HUDEP-2 (cell line): ENCODE measurements around the gene LRBA.
"Not testable (repeated sequence)": the region's sequence is repeated elsewhere in the genome, so short reads cannot be mapped to it uniquely, and the experiment has no call there.

ENCODE experiments used
- DNase-seq, 76 experiments: peaks; one replicate each; lab custom pipeline; 2025; ENCODE audit not compliant: unreplicated experiment in 76 of 76; lab: John Stamatoyannopoulos, UW

LRBA gene

GRCh38 chr4:150391052-150391451 lies 624.0 kb downstream of the LRBA start:
- DNase-seq: no peak

DNA sequence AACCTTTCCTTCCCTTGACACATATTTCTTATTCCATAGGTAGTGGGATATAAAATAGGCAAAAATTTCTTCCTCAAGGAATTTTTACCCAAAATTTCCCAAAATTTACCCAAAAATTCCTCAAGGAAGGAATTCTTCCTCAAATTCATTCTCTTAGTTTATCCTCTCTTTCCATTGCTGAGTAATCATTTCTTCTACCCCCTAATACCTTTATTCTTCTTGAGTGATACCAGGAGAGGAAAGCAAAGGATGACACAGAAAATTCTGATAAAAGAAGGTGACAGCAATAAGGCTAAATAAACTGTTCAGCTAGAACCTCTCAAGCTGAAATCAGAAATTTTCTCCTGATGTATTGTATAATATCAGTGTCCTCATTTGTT lies 624.6 kb downstream of the LRBA start:
- no peak for DNase-seq

GRCh38 chr4:150389896-150390530 lies 625.1 kb downstream of the LRBA start:
- peak in 3 of 76 experiments; percentile 2 to 10 (median 4) for DNase-seq

GRCh38 chr4:150387981-150388380 lies 627.1 kb downstream of the LRBA start:
- DNase-seq: peak in 11 of 76 experiments; percentile 2 to 37 (median 10)

GRCh38 chr4:150386415-150386814 lies 628.7 kb downstream of the LRBA start:
- DNase-seq: not testable (repeated sequence)

GRCh38 chr4:150385606-150386005 lies 629.5 kb downstream of the LRBA start:
- DNase-seq: peak in 12 of 76 experiments; percentile 1 to 28 (median 24)

- DNase-seq: no peak
Observed at GRCh38 chr4:150384249-150384648, 630.8 kb downstream of the LRBA start.

DNA sequence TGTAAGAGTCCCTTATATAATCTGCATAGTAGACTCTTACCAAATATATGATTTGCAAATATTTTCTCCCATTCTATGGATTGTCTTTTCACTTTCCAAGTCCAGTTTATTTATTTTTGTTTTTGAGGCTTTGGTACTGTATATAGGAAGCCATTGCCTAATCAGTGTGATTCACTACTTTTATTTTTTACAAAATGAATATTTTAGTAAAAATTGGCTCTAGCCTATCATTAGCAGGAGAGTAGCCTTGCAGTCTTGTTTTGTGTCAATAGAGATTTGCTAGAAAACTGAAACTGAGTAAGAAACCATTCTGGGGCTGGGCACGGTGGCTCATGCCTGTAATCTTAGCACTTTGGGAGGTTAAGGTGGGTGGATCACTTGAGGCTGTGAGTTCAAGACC lies 633.1 kb downstream of the LRBA start:
- DNase-seq: no peak

DNA sequence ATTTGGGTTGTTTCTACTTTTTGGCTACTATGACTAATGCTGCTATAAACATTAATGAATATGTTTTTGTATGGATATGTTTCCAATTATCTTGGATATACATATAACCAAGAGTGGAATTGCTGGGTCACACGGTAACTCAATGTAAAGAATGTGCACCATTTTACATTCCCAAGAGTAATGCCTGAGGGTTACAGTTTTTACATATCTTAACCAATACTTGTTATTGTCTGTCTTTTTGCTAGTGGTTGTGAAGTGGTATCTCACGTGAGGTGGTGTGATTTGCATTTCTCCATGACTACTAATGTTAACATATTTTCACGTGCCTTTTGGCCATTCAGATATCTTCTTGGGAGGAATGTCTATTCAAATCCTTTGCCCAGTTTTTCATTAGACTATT lies 633.5 kb downstream of the LRBA start:
- DNase-seq: no peak

- DNase-seq: no peak
Observed at GRCh38 chr4:150381036-150381435, 634.0 kb downstream of the LRBA start.

DNA sequence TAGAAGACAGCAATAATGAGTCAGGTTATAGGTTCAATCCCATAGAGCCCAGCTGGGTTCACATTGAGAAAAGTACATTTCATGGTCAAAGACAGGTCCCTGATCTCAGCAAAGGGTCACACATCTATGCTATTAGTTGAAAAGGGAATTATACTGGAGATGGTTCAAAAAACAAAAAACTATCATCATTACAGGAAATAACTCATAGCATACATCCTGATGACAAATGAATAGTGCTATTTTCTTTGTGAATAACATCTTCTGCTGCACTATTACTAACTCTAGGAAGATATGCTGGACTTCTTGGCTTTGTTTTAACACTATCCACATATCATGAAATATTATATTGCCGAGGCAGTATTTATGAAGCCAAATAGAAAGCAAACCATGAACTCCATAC lies 635.6 kb downstream of the LRBA start:
- DNase-seq: no peak

DNA sequence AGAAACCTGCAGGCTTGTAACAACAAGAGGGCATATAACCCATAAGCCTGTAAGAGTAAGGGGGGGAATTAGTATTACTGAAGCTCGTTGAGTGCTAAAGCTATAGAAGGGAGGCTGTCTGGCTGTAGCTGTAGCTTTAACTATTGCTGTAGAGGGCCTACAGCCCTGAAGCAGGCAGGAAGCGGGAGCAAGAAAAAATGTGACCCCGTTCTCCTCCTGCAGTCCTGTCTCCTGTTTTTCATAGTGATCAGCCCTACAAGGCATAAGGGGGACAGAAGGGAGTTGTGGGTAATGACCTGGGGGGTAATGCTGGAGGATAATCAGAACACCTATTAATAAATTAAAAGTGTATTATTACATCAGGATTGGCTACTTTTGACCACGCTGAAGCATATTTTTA lies 640.1 kb downstream of the LRBA start:
- no peak for DNase-seq

- no peak for DNase-seq
Observed at GRCh38 chr4:150371869-150372268, 643.2 kb downstream of the LRBA start.

GRCh38 chr4:150369434-150370380 lies 645.4 kb downstream of the LRBA start:
- DNase-seq: no peak

DNA sequence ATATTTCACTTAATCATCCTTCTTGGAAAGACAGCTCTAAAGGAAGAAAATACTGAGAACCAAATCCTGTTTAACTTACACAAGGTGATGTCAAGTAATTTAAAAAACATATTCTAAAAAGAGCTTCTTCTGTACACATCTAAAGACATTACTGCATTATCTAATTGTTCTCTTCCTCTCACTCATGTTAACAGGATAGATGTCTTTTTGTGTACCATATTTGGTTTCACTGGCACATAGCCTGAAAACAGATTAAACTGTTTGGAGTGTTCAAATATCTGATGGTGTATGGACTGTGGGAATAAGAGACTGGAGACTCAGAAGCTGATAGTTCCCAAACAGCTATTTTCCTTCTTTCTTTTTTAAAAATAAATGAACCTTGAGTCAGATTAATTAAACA lies 646.4 kb downstream of the LRBA start:
- DNase-seq: no peak

DNA sequence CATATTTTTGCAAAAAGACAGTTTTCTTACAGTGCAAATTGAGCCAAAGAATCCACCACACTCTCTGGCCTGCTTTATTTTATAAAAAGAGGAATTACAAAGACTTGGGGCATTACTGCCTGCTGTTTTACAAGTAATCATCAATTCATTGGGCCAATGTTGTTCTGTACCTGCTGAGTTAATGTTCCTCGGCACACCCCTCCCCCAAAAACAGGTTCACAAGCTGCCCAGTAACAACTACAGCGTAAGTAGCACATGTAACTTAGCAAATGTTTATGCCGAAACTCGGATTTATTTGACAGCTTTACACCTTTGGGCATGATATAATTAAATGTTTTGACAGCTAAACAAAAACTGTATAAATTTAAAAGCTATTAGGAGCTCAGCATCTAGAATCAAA lies 647.8 kb downstream of the LRBA start:
- DNase-seq: no peak

- no peak for DNase-seq
Observed at GRCh38 chr4:150366487-150366999, 648.5 kb downstream of the LRBA start.

GRCh38 chr4:150363721-150364688 lies 651.1 kb downstream of the LRBA start:
- DNase-seq: no peak

DNA sequence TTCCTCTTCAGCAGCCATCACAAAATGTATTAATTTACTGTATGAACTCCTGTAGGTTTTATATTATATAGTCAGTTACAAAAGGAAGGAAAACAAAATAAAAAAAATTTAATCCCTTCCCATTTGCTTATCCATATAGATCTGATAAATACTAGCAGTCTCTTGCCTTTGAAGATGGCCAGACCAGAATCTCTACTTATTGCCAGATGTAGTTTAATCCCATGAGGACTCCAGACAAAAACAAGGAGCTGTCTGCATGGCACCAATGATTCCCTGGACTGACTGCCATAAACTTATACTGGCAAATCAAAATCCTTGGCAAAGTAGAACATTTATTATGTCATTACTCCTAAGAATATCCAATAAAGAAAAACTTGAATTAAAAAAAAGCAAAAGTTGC lies 656.4 kb downstream of the LRBA start:
- no peak for DNase-seq

GRCh38 chr4:150357829-150358228 lies 657.3 kb downstream of the LRBA start:
- DNase-seq: no peak
